GM19372 (cell line): ENCODE results near the gene TYW5.
"Not testable (repeated sequence)": the region's sequence is repeated elsewhere in the genome, so short reads cannot be mapped to it uniquely, and the experiment has no call there.

ENCODE experiments used
- ATAC-seq: cut with Tn5 transposase; IDR thresholded peaks from one replicate; pipeline ENCODE4 v1.9.1; 2021; ENCODE audit warnings: mild to moderate bottlenecking, low read depth, moderate library complexity; ENCODE audit not compliant: unreplicated experiment

TYW5 gene

DNA sequence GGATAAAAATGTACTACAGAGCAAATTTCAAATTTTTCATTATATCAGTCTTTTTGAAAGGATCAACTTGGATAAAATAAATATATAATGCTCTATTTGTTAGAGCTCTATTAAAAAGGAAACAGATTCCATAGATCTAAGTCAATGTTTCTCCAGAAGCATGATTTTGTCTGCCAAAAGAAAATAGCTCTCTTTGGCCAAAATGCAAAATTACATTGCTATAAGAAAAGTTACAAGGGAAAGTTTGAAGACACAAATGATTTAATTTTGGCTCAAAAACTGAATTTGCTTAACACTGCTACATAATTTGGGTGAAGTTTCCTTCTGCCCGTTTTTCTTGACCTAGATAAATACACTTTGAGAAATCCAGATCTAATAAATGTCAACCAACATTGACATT is 28.5 kb downstream of the TYW5 start:
- ATAC-seq: no peak

DNA sequence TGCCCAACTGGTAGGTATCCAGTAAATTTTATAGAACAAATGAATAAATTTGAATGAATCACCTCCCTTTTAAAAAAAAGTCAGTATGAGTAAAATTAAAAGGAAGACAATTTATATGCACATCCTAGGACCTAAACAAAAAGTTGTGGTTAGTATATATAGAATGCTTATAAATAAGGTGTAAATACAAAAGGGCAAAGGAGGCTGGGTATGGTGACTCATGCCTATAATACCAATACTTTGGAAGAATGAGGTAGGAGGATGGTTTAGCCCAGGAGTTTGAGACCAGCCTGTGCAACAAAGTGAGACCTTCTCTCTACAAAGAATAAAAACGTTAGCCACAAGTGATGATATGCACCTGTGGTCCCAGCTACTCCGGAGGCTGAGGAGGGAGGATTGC is 31.4 kb downstream of the TYW5 start:
- no peak for ATAC-seq

- ATAC-seq: no peak
Observed at GRCh38 chr2:199922856-199923255, 32.4 kb downstream of the TYW5 start.

GRCh38 chr2:199916980-199917379 is 38.3 kb downstream of the TYW5 start:
- no peak for ATAC-seq

DNA sequence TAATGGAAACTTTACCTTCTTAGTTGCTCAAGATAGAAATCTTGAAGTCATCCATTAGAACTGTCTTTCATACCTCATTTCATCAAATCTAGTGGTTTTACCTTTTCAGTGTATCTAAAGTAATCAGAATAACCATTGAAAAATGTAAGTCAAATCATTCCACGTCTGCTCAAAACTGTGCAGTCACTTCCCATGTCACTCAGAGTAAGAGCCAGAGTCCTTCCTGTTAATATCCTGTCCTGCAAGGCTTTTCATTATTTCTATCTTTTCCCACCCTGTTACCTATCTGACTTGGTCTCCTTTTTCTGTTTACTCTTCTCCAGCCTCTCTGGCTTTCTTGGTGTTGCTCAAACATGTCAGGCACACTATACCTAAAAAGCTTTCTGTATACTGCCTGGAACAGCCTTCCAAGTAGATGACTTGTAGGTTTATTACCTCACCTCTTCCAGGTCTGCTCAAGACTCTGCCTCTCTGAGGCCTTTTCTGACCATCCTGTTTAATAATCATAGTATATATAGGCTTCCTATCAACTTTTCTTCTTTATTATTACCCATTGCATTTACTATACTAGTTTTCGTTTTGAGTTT is 40.8 kb downstream of the TYW5 start:
- ATAC-seq: no peak

DNA sequence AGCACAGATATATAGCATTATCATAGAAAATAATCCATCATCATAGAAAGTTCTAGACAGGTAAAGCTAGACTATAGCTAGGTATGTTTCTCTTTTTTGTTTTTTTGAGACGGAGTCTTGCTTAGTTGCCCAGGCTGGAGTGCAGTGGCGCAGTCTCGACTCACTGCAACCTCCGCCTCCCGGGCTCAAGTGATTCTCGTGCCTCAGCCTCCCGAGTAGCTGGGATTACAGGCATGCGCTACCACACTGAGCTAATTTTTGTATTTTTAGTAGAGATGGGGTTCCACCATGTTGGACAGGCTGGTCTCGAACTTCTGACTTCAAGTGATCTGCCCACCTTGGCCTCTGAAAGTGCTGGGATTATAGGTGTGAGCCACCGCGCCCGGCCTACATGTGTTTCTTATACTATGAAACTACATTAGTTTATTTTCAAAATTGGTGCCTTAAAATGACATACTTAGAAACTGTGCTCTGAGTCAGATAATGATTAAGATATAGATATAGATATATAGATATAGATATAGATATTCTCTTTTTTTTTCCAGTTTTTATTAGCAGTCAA is 42.7 kb downstream of the TYW5 start:
- not testable (repeated sequence) for ATAC-seq

DNA sequence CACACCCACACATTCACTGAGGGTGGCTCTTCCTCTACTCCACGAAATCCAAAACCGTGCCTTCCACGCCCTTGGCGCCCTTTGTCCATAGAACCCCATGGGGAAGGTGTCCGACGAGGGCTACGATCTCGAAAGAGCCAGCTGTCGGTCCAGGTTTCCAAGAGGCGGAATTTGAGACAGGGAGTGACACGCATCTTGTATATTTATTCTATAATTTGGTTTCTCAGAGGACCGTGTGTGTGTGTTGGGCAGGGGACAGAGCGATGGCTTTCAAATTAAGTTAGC is 43.5 kb downstream of the TYW5 start:
- ATAC-seq: no peak

DNA sequence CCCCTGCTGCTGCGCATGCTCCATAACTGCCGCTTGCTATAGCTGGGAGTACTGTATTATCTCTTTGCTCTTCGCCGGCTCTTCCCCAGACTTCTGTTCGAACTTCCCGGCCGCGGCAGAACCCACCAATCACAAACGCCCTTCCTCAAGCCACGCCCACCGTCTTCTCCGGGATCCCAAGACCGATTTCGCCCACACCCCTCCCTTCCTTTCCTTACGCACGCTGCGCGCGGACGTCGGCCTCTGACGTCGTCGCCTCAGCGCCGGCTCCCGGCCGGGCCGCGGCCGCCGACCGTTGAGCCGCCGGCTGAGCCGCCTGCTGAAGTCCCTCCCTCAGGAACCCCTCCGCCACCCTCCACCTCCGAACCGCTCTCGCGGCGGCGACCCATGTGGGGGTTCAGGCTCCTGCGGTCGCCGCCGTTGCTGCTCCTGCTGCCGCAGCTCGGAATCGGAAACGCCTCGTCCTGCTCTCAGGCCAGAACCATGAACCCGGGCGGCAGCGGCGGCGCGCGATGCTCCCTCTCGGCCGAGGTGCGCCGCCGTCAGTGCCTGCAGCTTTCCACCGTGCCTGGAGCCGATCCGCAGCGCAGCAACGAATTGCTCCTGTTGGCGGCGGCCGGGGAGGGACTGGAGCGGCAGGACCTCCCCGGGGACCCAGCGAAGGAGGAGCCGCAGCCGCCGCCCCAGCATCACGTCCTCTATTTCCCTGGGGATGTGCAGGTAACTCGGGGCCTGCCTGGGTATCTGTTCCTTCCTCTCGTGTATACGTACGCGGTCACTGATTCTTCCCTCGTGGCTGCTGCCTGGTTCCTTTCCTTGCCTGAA is 44.0 kb downstream of the TYW5 start, which contains the start of gene C2orf69:
C2orf69 (plus strand) TSS at position 242 of the 825 bp plus-strand sequence; CDS start at position 388, 146 bp downstream.
- peak; percentile 83 for ATAC-seq

DNA sequence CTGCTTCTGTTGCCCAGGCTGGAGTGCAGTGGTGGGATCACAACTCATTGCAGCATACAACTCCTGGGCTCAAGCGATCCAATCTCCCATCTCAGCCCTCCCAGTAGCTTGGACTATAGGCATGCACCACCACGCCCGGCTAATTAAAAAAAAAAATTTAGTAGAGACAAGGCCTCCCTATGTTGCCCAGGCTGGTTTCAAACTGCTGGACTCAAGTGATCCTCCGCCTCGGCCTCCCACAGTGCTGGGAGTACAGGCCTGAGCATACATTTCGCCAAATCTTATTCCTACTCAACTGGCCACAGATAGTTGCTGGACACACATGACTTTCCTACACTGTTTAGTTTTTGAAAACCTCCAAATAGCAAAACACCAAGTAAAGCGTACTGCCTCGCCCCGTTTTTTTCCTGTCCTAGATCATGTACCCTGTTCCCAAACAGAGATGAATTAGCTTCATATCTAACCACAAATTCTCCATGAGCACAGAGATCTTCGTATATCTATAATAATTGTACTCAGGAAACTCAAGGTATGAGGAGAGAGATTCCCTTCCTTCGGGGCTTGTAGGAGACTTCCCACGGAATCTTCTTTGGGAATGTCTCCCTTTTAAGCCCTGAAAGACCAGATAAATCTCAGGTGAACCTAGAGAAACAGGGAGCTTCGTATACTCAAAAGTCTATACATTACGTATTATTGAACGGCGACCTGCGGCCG is 44.8 kb downstream of the TYW5 start:
- no peak for ATAC-seq

GRCh38 chr2:199907008-199907714 is 48.1 kb downstream of the TYW5 start:
- no peak for ATAC-seq

- no peak for ATAC-seq
Observed at GRCh38 chr2:199903111-199903510, 52.2 kb downstream of the TYW5 start.

DNA sequence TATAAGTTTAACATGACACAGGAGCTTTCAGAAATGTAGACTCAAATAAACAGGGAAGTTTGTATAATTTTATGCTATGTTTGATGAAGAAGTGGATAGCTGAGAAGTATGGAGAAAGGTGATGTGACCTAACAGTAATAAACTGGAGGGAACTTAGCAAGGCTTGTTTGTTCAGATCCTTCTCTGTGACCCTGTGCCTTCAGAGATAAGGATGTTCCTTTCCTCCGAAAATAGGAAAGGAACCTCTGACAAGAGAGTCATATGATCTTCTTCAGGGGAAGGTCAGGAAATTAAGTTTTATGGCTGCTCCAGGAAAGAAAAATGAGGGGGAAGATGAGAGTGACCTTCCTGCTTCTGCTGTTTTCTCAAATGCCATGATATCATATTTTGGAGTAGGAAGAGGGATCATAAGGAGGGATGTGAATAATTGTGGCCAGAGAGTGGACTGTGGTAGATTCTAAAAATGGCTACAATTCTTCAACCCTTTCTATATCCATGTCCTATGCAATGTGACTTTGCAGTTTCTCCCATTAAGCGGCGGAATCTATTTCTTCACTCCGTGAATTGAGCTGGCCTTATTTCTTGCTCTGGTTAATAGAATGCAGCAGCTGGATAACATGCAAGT is 52.7 kb downstream of the TYW5 start:
- ATAC-seq: no peak

GRCh38 chr2:199901942-199902341 is 53.3 kb downstream of the TYW5 start:
- no peak for ATAC-seq

DNA sequence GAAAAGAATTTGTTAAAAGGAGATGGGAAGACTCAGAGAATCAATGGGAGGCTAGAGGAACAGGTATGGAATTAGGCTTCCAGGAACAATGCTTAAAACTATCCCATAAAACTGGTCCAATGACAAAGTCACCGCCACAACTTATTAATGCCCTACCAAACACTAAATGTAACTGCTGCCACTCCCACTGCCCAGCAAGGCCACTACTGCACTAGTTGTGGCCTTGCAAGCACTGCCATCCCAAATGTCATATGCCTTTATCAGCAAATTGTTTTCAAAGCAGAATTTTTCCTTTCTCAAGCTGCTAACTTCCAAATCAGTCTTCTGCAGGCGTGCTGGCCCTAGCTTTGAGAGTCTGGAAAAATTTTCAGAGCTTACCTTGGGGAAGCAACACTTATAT is 58.7 kb downstream of the TYW5 start:
- no peak for ATAC-seq

DNA sequence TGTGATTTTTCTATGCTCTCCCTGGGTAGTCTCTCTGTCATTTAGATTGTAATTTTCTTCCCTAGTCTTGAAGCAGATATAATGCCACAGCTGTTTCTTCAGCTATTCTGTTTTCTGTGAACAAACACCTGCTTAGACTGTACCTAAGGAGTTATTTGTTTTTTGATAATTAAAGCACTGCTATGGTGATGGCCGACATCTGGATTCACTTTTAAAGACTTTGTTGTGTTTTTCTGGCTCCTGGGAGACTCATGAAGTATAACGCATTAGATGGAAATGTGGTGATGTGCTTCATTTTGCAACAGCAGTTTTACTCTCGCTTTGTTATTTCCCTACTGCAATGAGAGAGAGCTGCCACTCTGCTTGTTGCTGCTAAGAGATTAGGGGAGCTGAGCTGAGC is 59.9 kb downstream of the TYW5 start:
- ATAC-seq: no peak

GRCh38 chr2:199883474-199884212 is 71.6 kb downstream of the TYW5 start:
- no peak for ATAC-seq

DNA sequence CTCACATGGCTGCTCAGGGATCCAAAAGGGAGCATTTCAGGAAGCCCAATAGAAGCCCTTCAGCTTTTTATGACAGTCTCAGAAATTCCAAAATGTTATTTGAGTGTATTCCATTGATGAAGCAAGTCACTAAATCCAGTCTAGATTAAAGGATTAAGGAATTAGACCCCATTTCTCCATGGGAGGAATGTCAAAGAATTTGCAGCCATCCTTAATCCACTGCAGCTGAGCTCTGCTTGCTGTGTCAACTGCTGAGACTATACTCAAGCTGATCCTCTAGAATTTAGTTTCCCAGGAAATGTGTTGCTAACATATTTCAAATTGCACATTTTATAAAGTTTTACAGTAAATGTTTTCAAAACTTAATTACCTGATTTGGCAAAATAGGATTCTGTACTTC is 72.6 kb downstream of the TYW5 start:
- ATAC-seq: no peak
